GM23338 (cell line): ENCODE measurements around the gene HEMK1.

Experiments
- EZH2phosphoT487 ChIP-seq: fragments of 200-600 bp; sonication (generic); IDR thresholded peaks from one replicate; pipeline ENCODE4 v1.8.1; 2018; ENCODE audit warnings: antibody characterized with exemption; ENCODE audit not compliant: unreplicated experiment
- POLR2AphosphoS5 ChIP-seq: IDR thresholded peaks from 2 replicates; pipeline ENCODE4 v1.6.1; 2016; ENCODE audit warnings: antibody characterized with exemption, low read depth
- TF ChIP-seq, protein P1 (sequence below), 2 experiments: fragments of 200-600 bp in 1 of 2; sonication (generic) in 1 of 2; conservative IDR thresholded peaks; 2 replicates each; pipeline versions ENCODE4 v1.5.1 to v1.6.1; 2016 to 2017; ENCODE audit warnings: antibody characterized with exemption in 2 of 2, low read depth in 2 of 2, mild to moderate bottlenecking in 2 of 2, moderate library complexity in 1 of 2
- TF ChIP-seq, protein P2 (sequence below): IDR thresholded peaks from one replicate; pipeline ENCODE4 v1.6.1; 2018; ENCODE audit warnings: antibody characterized with exemption; ENCODE audit not compliant: unreplicated experiment

DNA sequence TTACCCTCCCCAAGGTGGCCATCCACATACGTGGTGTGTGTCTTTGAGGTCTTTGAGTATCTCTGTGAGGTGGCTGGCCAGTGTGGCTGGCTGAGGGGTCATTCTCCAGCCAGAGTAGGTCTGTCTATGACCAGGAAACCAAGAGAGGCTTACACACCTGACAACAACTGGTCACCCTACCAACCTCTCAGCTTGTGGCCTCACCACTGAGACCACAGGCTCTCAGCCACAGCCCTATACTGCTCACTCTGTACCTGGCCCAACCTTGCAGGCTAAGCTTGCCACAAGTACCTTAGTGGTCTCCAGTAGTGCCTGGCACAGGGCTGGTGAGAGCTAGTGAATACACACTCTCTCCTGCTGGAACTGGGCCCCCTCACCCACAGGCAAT, 5.1 kb downstream of the HEMK1 start:
- TF ChIP-seq, protein P1, sequence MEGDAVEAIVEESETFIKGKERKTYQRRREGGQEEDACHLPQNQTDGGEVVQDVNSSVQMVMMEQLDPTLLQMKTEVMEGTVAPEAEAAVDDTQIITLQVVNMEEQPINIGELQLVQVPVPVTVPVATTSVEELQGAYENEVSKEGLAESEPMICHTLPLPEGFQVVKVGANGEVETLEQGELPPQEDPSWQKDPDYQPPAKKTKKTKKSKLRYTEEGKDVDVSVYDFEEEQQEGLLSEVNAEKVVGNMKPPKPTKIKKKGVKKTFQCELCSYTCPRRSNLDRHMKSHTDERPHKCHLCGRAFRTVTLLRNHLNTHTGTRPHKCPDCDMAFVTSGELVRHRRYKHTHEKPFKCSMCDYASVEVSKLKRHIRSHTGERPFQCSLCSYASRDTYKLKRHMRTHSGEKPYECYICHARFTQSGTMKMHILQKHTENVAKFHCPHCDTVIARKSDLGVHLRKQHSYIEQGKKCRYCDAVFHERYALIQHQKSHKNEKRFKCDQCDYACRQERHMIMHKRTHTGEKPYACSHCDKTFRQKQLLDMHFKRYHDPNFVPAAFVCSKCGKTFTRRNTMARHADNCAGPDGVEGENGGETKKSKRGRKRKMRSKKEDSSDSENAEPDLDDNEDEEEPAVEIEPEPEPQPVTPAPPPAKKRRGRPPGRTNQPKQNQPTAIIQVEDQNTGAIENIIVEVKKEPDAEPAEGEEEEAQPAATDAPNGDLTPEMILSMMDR (conservative IDR thresholded peaks at IDR 0.05; ENCODE audit: low read depth in 2 of 2) = no peak
- no peak for TF ChIP-seq EZH2phosphoT487
- TF ChIP-seq POLR2AphosphoS5 = no peak
- TF ChIP-seq, protein P2, sequence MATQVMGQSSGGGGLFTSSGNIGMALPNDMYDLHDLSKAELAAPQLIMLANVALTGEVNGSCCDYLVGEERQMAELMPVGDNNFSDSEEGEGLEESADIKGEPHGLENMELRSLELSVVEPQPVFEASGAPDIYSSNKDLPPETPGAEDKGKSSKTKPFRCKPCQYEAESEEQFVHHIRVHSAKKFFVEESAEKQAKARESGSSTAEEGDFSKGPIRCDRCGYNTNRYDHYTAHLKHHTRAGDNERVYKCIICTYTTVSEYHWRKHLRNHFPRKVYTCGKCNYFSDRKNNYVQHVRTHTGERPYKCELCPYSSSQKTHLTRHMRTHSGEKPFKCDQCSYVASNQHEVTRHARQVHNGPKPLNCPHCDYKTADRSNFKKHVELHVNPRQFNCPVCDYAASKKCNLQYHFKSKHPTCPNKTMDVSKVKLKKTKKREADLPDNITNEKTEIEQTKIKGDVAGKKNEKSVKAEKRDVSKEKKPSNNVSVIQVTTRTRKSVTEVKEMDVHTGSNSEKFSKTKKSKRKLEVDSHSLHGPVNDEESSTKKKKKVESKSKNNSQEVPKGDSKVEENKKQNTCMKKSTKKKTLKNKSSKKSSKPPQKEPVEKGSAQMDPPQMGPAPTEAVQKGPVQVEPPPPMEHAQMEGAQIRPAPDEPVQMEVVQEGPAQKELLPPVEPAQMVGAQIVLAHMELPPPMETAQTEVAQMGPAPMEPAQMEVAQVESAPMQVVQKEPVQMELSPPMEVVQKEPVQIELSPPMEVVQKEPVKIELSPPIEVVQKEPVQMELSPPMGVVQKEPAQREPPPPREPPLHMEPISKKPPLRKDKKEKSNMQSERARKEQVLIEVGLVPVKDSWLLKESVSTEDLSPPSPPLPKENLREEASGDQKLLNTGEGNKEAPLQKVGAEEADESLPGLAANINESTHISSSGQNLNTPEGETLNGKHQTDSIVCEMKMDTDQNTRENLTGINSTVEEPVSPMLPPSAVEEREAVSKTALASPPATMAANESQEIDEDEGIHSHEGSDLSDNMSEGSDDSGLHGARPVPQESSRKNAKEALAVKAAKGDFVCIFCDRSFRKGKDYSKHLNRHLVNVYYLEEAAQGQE = no peak
